Left renal cortex interstitium (tissue), 4 donors: ENCODE results near the gene CD2. TPM values are rescaled to one million over a fixed set of nuclear protein-coding genes. Genes with fewer than 3 reads are reported as not detected.

Experiments used
- DNase-seq, 4 donors: peaks; one replicate each; pipeline ENCODE4 v3.0.0-alpha.2; 2013; ENCODE audit warnings: low read depth in 4 of 4, low spot score in 2 of 4, missing footprints in 1 of 4
- polyA plus RNA-seq, 4 donors: library from polyadenylated mRNA; unstranded; fragments of 120-200 nt; gene quantifications; one replicate each; pipeline ENCODE4 v1.2.1, GENCODE V29; 2013; ENCODE audit not compliant: insufficient read length in 4 of 4

The CD2 gene
- polyA plus RNA-seq, 4 donors = 0.08 to 0.34 (median 0.20) TPM

DNA sequence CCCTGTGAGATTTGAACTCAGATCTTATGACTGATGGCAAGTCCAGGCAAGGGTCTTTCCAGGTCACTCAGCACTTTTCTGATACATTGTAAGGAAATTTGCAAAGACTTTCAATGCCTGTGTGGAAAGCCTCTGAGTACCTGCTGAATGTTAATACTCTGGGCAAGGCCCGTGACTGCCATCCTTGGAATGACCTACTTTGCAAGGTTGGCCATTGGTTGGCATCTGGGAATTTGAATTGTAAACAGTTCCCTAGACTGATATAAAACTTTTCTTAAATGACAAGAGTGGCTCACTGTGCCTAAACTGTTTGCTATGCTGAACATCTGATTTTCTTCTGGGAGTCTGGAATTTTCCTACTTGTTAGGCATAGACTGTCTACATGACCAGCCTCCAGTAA is 57.1 kb downstream of the CD2 start:
- DNase-seq = no peak

DNA sequence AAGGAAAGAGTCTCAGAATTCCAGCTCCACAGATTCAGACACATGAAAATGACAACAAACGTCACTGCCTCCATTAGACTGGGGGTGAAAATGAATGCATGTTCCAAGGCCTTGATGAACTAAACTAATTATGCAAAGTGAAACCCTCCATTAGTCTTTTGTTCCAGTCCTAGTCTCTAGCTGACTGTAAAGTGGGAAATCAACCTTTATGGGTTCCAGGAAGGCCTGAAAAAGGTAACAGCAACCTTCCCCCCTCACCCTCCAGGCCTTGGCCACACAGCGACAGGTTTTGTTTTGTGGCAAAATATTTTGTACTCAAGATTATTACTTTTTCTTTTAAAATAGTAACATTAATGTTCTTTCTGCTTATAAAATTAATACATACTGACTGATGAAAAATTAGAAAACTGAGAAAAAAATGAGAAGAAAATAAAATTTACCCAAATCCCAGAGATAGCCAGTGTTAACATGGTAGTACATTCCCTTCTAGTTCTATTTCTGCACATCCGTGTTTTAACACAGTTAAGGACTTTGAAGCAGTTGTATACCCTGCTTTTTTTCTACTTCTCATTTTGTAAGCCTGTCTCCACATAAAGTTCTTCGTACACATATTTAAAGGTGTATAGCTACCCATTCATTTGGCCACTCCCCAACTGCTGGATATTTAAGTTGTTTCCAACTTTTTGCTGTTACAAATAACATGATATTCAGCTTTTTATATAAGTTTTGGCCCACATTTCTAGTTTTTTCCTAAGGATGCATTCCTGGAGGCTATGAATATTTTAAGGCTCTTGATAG is 60.9 kb downstream of the CD2 start:
- no peak for DNase-seq

DNA sequence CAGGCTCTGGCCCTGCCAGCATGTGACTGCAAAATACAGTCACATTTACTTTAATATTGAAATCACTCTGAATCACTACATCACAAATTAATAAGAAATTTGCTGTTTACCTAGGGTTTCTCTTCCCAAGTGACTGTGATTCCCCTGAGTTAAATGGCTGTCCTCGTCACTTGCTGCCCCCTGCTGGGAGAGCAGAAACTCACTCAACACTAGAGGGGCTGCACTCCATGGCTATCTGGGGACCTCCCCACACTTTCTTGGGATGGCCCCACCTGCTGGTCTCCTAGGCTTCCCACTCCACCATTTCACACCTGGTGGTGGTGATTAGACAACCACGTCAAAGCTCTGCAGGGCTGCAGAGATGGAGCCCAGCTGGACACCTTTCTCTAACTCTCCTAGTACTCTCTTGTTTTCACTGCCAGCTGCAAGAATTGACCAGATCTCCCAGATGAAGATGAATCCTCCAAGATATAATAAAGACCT is 63.4 kb downstream of the CD2 start:
- DNase-seq = no peak

Other genes starting within 250 kb of the CD2 start
- 10 to 100 TPM; 15.0 to 18.8 (median 15.8) TPM for gene CD58, start 183.4 kb upstream of the CD2 start, polyA plus RNA-seq
- gene IGSF3, start 86.7 kb upstream of the CD2 start, polyA plus RNA-seq = 10 to 100 TPM; 26.0 to 29.4 (median 28.7) TPM
- 10 to 100 TPM; 31.1 to 68.1 (median 52.9) TPM for gene PTGFRN, start 155.5 kb downstream of the CD2 start, polyA plus RNA-seq
- gene CD101, start 247.3 kb downstream of the CD2 start, polyA plus RNA-seq = 1 to 10 TPM; 1.8 to 3.3 (median 2.2) TPM